DMS153 (cell line): ENCODE measurements around the gene CACNA2D4.
"Not testable (repeated sequence)": the region's sequence is repeated elsewhere in the genome, so short reads cannot be mapped to it uniquely, and the experiment has no call there.

ENCODE experiments used
- DNase-seq: peaks from one replicate; lab custom pipeline; 2025; lab: John Stamatoyannopoulos, UW

Gene CACNA2D4

DNA sequence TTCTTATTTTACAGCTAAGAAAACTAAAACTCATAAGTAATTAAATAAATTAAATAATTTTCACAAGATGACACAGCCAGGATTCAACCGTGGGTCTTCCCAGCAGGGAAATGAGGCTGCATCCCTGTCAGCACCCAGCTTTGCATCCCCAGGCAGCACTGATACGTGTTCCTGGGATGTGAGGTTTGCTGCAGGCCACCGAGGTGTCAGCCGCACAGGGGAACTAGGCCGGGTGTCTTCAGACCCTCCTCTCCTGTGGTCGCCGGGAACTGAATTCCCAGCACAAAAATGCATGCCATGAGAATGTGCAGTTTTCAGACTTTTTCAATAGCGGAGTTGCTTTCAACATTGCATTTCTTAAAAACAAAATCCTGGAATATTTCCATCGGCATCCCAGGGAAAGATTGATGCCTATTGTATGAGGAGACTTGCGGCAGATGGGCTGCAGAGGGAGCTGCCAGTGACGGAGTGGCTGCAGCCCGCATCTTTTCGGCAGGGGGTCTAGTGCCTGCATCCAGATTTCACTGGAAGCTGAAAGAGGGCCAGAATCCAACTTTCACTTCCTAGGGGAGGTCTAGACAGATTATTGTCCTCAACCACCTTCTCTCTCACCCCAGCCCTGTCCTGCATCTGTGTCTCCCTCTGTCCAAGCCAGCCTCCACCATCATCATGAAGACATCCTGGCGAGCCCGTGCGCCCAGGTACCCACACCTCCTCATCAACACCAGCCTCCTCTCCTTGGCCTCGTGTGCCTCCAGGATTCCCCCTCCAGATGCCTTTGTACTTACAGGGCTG lies 85.5 kb downstream of the CACNA2D4 start:
- no peak for DNase-seq

DNA sequence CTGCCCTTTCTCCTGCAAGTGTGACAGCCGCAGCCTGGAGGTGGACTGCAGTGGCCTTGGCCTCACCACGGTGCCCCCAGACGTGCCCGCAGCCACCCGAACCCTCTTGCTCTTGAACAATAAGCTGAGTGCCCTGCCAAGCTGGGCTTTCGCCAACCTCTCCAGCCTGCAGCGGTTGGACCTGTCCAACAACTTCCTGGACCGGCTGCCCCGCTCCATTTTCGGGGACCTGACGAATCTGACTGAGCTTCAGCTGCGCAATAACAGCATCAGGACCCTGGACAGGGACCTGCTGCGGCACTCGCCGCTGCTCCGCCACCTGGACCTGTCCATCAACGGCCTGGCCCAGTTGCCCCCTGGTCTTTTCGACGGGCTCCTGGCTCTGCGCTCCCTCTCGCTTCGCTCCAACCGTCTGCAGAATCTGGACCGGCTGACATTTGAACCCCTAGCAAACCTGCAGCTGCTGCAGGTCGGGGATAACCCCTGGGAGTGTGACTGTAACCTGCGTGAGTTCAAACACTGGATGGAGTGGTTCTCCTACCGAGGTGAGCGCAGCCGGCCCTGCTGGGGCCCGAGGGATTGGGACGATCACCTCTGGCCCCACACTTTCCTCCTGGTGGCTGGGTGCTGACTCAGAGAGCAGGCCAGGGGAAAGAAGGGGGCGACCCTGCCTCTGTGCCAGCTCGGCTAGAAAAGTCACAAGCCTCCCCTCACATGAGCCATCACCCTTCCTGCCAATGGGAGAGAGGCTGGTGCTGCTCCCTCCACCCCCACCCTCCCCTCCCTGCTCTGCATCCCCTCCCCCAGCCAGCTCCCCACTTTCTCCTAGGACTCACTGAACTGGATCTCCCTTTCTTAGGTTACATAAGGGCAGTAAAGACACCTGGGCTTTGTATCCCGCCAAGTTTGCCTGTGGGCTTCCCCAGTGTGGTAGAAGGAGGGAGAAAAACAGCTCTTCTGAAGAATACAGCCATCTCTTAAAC lies 87.2 kb downstream of the CACNA2D4 start:
- peak; percentile 18 for DNase-seq

- DNase-seq, result no peak
These were observed 88.0 kb downstream of the CACNA2D4 start for GRCh38 chr12:1830401-1830845.

- no peak for DNase-seq
These were observed 89.0 kb downstream of the CACNA2D4 start for GRCh38 chr12:1829306-1829900.

- no peak for DNase-seq
These were observed 89.6 kb downstream of the CACNA2D4 start for GRCh38 chr12:1828856-1829255.

- DNase-seq, result no peak
These were observed 90.3 kb downstream of the CACNA2D4 start for GRCh38 chr12:1827826-1828805.

GRCh38 chr12:1826867-1827705 lies 91.4 kb downstream of the CACNA2D4 start:
- DNase-seq, result no peak

DNA sequence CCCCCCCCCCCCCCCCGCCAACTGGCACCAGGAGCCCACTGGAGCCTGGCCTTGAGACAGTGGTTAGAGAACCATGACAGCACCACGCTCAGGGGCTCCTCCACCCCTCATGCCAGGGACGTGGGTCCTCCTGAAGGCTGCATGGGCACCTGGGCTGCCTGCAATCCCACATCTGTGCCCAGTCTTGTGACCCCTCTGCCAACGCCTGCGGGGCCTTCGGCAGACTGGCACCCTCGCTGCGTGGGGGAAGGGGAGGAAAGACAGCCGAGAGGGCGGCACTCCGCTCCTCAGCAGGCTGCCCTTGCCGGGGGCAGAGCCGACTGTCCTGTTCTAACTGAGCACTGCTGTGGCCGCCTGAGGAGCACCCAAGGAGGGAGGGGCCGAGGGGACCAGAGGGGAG lies 92.1 kb downstream of the CACNA2D4 start:
- no peak for DNase-seq

- no peak for DNase-seq
These were observed 92.9 kb downstream of the CACNA2D4 start for GRCh38 chr12:1825382-1826102.

DNA sequence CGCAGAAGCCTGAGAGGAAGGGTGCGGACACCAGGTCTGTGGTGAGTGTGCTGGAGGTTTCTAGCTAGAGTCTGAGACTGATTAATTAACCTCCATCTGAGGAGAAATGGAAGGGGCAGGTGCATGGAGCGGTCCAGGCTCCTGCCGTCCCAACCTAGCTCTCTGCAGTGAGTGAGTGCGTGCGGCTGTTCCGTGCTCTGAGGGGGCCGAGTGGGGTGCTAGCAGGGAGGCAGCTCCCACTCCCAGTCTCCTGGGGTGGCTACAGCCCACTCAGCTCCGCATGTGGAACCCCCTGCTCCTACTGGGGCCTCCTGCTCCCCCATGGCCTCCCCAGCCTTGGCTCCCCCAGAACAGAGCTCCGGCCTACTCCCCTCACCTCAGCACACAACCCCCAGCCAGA lies 95.2 kb downstream of the CACNA2D4 start:
- DNase-seq, result no peak

DNA sequence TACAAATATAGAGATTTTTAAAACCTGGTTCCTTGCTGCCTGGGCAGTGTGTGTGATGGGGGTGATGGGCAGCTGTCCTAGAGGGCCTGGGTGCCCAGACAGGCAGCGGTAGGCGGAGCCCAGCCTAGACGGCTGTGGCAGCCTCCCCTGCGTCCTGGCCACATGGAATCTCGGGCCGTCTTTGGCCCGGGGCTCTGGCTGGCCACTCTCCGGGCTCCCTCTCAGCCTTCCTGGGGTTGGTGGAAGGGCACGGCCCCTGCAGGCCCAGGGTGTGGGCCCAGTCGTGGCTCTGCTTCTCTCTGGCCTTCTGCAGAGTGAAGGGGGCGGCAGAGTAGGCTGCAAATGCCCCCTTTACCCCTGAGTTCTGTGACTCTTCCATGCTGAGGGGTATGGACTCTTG lies 95.8 kb downstream of the CACNA2D4 start:
- DNase-seq, result no peak

DNA sequence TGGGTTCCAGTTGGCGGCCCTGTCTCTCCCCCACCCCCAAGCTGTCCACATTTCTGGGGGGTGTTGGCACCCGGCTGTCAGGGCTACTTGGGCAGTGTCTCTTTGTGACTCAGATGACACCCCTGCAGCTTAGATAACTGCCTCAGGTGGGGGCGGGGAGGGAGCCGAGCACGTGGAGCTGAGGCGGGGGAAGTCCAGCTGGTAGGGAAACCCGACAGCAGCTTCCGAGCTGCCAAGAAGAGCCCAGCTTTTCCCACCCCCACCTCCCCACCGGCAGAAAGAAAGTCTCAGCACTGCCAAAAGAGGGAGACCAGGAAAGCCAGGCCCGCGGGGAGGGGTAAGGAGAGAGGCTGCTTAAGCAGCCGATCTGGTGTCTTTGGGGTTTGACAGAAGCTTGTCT lies 96.6 kb downstream of the CACNA2D4 start:
- no peak for DNase-seq

GRCh38 chr12:1820896-1821291 lies 97.6 kb downstream of the CACNA2D4 start:
- DNase-seq, result no peak

- no peak for DNase-seq
These were observed 98.1 kb downstream of the CACNA2D4 start, which contains the start of gene LRTM2 for GRCh38 chr12:1820191-1820895. TSS of gene LRTM2 (plus strand) at chr12:1820565. CDS start at chr12:1828149, 7,584 bp downstream.

DNA sequence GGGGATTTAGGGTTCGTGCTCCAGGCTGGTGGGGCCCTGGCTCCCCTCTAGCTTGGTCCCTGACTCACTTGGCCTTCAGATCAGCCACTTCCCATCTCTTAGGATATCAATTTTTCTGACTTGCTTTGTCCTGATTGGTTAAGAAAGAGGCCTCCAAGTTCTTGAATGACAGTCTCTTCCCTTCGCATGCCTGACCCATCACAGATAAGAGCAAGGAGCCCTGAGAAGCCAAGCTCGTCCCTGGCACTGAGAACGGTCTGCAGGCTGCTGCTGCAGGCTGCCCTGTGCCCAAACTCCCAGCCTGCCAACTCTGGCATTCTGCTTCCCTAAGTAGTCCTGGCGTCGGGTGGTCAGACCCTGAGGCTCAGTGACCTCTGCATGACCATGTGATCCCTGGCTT lies 98.9 kb downstream of the CACNA2D4 start:
- DNase-seq, result no peak

DNA sequence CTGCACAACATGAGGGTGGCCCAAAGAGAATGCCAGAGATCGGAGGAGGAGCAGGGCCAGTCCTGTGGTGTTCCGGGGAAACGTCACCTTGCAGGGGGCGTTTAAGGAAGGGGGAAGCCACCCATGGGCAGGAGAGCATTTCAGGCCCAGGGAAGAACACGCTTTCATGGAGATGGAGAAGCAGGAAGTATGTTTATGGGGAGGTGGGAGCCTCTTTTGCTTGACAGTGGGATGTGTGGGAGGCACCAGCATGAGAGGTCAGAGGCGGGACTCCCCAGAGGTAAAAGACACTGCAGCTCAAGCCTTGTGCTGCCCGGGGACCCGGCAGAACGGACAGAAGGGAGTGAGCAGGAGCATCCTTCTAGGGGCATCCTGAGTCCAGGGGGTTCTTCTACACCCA lies 99.4 kb downstream of the CACNA2D4 start:
- no peak for DNase-seq

DNA sequence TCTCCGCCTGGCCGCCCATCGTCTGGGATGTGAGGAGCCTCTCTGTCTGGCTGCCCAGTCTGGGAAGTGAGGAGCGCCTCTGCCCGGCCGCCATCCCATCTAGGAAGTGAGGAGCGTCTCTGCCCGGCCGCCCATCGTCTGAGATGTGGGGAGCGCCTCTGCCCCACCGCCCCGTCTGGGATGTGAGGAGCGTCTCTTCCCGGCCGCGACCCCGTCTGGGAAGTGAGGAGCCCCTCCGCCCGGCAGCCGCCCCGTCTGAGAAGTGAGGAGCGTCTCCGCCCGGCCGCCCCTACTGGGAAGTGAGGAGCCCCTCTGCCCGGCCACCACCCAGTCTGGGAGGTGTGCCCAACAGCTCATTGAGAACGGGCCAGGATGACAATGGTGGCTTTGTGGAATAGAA lies 100.5 kb downstream of the CACNA2D4 start:
- DNase-seq, result not testable (repeated sequence)

DNA sequence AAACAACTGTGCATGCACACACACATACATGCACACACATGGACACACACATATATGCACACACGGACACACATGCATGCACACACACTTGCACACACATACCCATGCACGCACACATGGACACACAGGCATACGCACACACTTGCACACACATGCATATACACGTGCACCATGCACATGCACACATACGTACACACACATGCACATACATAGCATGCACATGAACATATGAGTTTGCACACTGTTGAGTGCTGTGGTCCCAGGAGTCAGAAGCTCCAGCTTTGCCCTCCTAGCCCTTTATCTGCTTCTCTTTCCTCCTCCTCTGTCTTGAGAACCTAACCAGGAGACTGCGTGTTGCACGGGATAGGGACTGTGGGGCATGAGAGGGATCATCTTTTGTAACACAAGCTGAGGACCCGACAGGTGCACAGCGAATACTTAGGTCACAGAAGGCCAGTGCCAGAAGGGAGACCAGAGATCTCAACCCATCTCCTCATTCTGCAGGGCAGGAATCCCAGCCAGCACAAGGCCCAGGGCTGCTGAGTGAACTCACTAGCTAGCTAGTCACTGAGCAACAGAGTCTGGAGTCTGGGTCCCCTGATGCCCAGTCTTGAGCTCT lies 101.6 kb downstream of the CACNA2D4 start:
- no peak for DNase-seq
